Suprapubic skin (tissue), 3 donors: ENCODE data around the gene ADAMTS12.

Experiments
- EP300 ChIP-seq: sonication (generic); formaldehyde crosslinking; IDR thresholded peaks from one replicate; pipeline ENCODE4 v1.6.1; 2017; ENCODE audit warnings: antibody characterized with exemption
- TF ChIP-seq, protein P1 (sequence below), 2 donors: fragments of 200-600 bp in 1 of 2; fragments of 450-650 bp in 1 of 2; sonication (generic) in 1 of 2; IDR thresholded peaks; one replicate each; pipeline ENCODE4 v1.5.1; 2016 to 2019; ENCODE audit warnings: antibody characterized with exemption in 2 of 2, mild to moderate bottlenecking in 1 of 2, moderate library complexity in 1 of 2

DNA sequence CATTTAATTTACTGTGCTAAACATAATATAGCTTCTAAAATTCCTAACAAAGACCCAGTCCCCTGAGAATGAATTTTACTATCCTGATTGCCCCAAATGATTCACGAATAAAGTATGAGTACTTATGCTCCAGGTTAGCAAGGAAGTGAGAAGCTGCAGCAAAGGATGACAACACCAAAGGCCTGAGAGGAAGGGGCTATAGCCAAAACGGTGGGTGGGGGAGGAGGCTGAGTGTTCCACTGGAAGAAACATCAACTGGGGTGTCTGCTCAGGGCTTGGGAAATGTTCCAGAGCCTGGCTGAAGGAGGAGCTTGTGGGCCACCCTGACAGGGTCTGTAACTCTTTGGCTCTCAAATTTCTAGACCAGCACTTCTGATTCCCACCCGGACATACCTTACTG, 157.3 kb downstream of the ADAMTS12 start:
- TF ChIP-seq, protein P1, sequence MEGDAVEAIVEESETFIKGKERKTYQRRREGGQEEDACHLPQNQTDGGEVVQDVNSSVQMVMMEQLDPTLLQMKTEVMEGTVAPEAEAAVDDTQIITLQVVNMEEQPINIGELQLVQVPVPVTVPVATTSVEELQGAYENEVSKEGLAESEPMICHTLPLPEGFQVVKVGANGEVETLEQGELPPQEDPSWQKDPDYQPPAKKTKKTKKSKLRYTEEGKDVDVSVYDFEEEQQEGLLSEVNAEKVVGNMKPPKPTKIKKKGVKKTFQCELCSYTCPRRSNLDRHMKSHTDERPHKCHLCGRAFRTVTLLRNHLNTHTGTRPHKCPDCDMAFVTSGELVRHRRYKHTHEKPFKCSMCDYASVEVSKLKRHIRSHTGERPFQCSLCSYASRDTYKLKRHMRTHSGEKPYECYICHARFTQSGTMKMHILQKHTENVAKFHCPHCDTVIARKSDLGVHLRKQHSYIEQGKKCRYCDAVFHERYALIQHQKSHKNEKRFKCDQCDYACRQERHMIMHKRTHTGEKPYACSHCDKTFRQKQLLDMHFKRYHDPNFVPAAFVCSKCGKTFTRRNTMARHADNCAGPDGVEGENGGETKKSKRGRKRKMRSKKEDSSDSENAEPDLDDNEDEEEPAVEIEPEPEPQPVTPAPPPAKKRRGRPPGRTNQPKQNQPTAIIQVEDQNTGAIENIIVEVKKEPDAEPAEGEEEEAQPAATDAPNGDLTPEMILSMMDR (IDR thresholded peaks at IDR 0.05): no peak
- TF ChIP-seq EP300: no peak
